ENCODE measurements around the gene NAB1.

Gene NAB1

GRCh38 chr2:190637903-190638618 is 10.8 kb upstream of the NAB1 start:
- DNase-seq = no peak

GRCh38 chr2:190640117-190640516 is 8.8 kb upstream of the NAB1 start:
- no peak for DNase-seq

- no peak for DNase-seq
Observed at GRCh38 chr2:190641469-190641868, 7.4 kb upstream of the NAB1 start.

GRCh38 chr2:190646780-190647522 is 1.9 kb upstream of the NAB1 start:
- no peak for DNase-seq

- peak; percentile 84 to 93 (median 88) for DNase-seq
Observed at GRCh38 chr2:190648289-190649034, 421 bp upstream of the NAB1 start.

GRCh38 chr2:190649798-190650390 is 1.0 kb downstream of the NAB1 start:
- peak in 1 of 6 experiments; percentile 34 for DNase-seq

- DNase-seq = no peak
Observed at GRCh38 chr2:190651413-190651812, 2.5 kb downstream of the NAB1 start.

GRCh38 chr2:190653231-190653630 is 4.3 kb downstream of the NAB1 start:
- DNase-seq = no peak

GRCh38 chr2:190653931-190654330 is 5.0 kb downstream of the NAB1 start:
- DNase-seq = no peak

GRCh38 chr2:190655113-190655512 is 6.2 kb downstream of the NAB1 start:
- no peak for DNase-seq

GRCh38 chr2:190655570-190655969 is 6.7 kb downstream of the NAB1 start:
- no peak for DNase-seq

- DNase-seq = no peak
Observed at GRCh38 chr2:190656301-190656700, 7.4 kb downstream of the NAB1 start.

GRCh38 chr2:190657474-190658255 is 8.8 kb downstream of the NAB1 start:
- no peak for DNase-seq

GRCh38 chr2:190659553-190659952 is 10.7 kb downstream of the NAB1 start:
- DNase-seq = no peak

GRCh38 chr2:190662754-190663153 is 13.9 kb downstream of the NAB1 start:
- DNase-seq = no peak

GRCh38 chr2:190663348-190663747 is 14.5 kb downstream of the NAB1 start:
- no peak for DNase-seq

- no peak for DNase-seq
Observed at GRCh38 chr2:190663839-190664238, 15.0 kb downstream of the NAB1 start.

GRCh38 chr2:190664240-190664639 is 15.4 kb downstream of the NAB1 start:
- DNase-seq = no peak

- DNase-seq = no peak
Observed at GRCh38 chr2:190666895-190667294, 18.0 kb downstream of the NAB1 start.

GRCh38 chr2:190668892-190669291 is 20.0 kb downstream of the NAB1 start:
- DNase-seq = no peak

GRCh38 chr2:190670182-190670946 is 21.5 kb downstream of the NAB1 start:
- DNase-seq = no peak

Measured in stimulated activated naive CD4-positive, alpha-beta T cell (primary cell).